HG02798 (cell line): ENCODE measurements around the gene ACAT1.
A peak's percentile ranks its signal among the peaks of the same experiment; 100 is the strongest.
"Not testable (repeated sequence)": the region's sequence is repeated elsewhere in the genome, so short reads cannot be mapped to it uniquely, and the experiment has no call there.

ENCODE experiments used
- ATAC-seq: cut with Tn5 transposase; IDR thresholded peaks from one replicate; pipeline ENCODE4 v1.9.1; 2021; ENCODE audit warnings: mild to moderate bottlenecking; ENCODE audit not compliant: unreplicated experiment, poor library complexity

ACAT1 gene

GRCh38 chr11:108121274-108122155 lies at the start of gene ACAT1:
TSS of gene ACAT1 (plus strand) at chr11:108121567. CDS start at chr11:108121607, 40 bp downstream.
- ATAC-seq: peak; percentile 98

- ATAC-seq: no peak
Measured at GRCh38 chr11:108084811-108085210, 36.6 kb upstream of the ACAT1 start.

DNA sequence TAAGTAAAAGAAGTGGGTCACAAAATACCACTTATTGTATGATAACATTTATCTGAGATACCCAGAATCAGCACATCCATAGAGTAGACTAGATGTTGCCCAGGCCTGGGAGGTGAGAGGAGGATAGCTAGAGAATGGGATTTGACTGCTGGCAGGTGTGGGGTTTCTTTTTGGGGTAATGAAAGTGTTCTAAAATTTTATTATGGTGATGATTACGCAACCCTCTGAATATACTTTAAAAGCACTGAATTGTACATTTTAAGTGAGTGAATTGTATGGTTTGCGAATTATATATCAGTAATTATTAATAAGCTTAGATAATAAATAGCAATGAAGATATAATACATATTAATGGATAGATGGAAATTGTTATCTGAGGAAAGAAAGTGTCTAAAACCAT lies 35.7 kb upstream of the ACAT1 start:
- ATAC-seq: no peak

DNA sequence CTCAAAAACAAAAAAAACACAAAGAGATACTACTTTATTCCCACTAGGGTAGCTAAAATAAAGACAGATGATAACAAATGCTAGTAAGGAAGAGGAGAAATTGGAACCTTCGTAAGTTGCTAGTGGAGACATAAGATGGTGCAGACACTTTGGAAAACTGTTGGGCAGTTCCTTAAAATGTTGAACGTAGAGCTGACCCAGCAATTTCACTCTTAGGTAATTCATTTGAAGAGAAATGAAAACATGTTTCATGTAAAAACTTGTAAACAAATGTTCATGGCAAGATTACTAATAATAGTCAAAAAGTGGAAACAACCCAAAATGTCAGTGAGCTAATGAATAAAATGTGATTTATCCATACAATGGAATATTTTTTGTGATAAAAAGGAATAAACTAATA lies 29.2 kb upstream of the ACAT1 start:
- no peak for ATAC-seq

GRCh38 chr11:108093128-108093904 lies 28.1 kb upstream of the ACAT1 start:
- ATAC-seq: no peak

- no peak for ATAC-seq
Measured at GRCh38 chr11:108097179-108097578, 24.2 kb upstream of the ACAT1 start.

DNA sequence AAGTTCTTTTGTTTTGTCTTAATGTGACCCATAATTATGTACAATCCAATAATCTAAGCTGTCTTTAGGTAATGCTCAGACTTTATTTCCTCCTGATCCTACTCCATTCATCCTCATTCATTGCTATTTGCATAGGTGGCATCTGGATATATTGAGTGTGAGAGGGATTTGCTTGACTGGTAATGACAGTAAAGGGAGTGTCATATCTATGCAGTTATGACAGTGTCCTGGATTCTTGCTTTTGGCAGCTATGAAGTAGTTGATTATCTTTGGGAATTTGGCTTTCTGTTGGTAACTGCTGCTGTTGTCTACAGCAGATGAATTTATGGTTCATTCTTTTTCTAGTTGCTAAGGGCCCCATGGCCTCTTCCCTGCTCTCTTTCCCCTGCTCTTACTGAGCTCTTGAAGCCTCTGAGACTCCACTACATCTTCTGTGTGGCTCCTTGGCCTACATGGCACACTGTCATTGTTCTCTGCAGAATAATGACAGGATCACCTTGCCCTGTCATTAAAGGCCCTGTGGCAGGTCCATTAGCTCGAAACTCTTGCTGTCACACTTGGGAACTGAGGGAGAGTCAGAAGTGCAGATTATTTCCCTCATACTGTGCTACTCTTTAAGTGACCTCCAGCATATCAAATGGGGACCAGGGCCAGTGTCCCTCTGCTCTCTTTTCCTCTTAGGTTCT lies 20.1 kb upstream of the ACAT1 start:
- ATAC-seq: no peak

DNA sequence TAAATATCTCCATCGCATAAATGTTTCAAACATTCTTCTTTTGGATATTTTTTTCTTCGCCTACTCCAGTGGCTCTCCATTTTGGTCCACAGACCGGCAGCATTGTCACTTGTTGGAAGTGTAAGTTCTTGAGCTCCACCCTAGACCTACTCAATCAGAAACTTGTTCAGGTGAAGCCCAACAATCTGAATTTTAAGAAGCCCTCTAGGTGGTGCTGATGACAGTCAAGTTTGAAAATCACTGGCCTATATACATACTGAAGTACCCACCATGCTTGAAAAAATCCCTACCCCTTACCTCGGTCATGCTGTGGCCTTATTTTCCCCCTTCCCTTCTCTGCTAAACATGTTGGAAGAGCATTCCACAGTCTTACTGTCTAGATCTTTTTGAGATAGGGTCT lies 10.2 kb upstream of the ACAT1 start:
- ATAC-seq: no peak

- ATAC-seq: no peak
Measured at GRCh38 chr11:108112057-108112456, 9.3 kb upstream of the ACAT1 start.

- ATAC-seq: no peak
Measured at GRCh38 chr11:108115500-108116140, 5.7 kb upstream of the ACAT1 start.

DNA sequence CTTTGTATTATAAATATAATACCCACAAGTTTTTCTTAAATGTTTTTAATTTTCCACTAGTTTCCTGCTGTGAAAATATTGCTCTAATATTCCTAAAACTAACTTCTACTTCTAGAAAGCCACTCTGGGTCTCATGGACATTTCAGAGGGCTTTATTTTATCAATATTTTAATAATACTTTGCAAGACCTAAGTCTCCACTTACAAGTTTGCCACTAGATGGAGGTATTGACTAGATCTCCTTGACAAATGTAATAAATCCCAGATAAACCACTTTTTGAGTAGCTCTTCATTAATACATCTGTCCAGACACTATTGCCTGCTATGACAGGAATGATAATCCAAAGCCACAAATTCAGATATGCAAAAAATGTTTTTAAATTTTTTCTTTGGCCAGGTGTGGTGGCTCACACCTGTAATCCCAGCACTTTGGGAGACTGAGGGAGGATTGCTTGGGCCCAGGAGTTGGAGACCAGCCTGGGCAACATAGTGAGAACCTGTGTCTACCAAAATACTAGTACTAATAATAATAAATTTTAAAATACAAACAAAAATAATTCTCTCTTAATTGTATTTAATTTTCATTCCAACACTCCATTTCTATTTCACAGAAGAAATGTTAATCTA lies 3.5 kb upstream of the ACAT1 start:
- ATAC-seq: no peak

- not testable (repeated sequence) for ATAC-seq
Measured at GRCh38 chr11:108120936-108121273, 462 bp upstream of the ACAT1 start.

DNA sequence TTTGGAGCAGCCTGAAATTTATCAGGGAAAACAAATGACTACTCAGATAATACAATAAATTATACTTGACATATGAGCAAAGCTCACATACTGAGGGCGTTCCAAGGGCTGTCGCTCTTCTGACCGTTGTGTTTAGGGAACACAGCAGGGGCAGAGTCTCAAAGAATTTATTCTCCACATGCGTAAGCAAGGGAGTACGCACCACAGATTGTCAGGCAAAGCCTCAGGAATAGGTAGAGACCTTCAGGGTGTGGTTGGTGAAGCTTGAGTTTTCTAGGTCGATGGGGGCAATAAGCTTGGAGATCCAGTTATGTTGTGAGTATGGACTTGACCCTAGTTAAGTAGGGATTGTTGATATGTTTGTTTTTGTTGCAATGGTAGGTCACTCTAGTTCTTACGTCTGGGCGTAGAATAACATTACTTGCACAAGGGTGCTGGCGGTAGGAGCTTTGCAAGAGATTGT lies 830 bp downstream of the ACAT1 start:
- no peak for ATAC-seq

DNA sequence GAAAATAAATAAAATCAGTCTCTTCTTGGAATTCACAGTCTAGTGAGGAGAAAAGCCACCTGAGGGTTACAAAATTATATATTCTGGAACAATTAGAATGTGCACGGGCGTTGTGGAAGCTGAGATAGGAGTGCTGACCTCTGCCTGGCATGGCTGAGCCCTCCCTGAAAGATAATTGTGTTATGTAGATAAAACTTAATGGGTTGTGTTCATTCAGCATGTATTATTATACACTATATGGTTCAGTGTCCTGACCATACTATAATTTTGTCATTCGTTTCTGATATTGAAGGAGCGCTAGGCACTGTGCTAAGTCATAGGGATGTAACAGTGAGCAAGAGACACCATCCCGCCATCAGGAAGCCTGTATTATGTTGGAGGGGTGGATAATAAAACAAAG lies 3.7 kb downstream of the ACAT1 start:
- ATAC-seq: no peak

GRCh38 chr11:108128772-108129171 lies 7.4 kb downstream of the ACAT1 start:
- ATAC-seq: no peak

DNA sequence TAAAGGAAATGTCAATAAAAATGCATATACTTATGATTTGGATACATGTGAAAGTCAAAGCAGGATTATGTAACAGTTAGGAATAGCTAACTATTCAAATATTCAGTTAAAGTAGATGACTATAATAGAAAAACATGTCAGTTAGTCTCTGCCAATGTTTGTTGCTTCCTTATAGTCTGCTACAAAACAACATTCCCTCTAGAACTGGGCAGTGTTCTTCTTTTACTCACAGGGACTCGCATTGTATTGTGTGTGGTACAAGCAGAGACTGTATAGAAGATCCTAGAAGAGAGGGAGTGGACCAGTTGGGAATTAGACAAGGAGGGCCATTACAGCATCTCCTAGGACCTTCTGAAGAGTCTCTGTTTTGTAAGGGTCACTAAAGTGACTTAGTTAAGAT lies 10.6 kb downstream of the ACAT1 start:
- no peak for ATAC-seq

- not testable (repeated sequence) for ATAC-seq
Measured at GRCh38 chr11:108132993-108133538, 11.7 kb downstream of the ACAT1 start.

DNA sequence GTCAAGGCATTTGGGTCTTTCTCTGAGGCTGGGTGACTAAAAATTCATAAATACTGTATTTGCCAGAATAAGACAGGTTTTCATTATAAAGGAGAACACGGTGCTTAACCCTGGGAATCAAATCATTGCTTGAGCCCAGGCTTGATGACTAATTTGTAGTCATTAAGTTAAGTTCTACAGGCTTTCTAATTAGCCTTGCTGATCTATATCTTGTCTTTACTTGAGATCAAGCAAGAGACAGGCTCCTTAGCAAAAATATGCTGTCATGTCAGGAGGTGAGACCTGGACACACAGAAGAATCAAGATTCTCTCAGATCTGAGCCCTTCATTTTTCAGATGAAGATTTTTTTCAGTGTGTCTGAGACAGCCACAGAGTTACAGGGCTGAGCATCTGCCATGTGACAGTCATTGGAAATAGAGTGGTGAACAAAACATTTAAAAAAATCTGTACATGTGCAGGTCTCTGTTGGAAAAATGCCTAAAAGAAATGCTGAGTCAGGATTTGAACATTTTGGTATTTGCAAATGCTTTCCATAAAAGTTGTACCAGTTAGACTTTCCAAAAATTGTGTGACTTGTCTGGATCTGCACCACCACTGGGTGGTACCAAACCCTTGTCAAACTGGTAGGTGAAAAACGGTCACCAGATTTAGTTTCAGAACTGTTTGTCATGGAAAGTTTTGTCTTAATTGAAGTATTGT lies 14.6 kb downstream of the ACAT1 start:
- ATAC-seq: peak; percentile 67

GRCh38 chr11:108137212-108137611 lies 15.8 kb downstream of the ACAT1 start:
- no peak for ATAC-seq
